ENCODE measurements around the gene CRYBB1. TPM values are rescaled to one million over a fixed set of nuclear protein-coding genes. Genes with fewer than 3 reads are reported as not detected.

Gene CRYBB1
- total RNA-seq, 4 donors from 2014 or later, result not detected

DNA sequence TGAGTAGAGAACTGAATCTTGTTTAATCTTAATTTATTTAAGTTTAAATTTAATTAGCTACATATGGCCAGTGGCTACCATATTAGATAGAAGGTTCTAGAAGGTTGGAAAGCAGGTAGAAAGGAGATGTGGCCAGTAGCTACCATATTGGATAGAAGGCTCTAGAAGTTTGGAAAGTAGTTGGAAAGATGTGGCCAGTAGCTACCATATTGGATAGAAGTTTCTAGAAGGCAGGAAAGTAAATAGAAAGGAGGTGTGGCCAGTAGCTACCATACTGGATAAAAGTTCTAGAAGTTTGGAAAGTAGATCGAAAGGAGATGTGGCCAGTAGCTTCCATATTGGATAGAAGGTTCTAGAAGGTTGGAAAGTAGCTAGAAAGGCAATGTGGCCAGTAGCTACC lies 6.2 kb upstream of the CRYBB1 start:
- DNase-seq (ENCODE audit: low spot score in 2 of 2), result no peak
- H3K27ac ChIP-seq, result no peak overlapping the region
- H3K27me3 ChIP-seq, result no peaks in the 10 kb centered on the region
- no peaks in the 10 kb centered on the region for H3K36me3 ChIP-seq
- no peak for TF ChIP-seq EP300 (IDR thresholded peaks at IDR 0.05)
- no peak for TF ChIP-seq POLR2AphosphoS5 (IDR thresholded peaks at IDR 0.05)
- H3K9me3 ChIP-seq, result no peaks in the 10 kb centered on the region
- 97% methylated on average over 1 of the region's 1 CpG for WGBS
- H3K4me3 ChIP-seq, result no peak overlapping the region
- peaks cover 4% of the 10 kb centered on the region for H3K4me1 ChIP-seq

DNA sequence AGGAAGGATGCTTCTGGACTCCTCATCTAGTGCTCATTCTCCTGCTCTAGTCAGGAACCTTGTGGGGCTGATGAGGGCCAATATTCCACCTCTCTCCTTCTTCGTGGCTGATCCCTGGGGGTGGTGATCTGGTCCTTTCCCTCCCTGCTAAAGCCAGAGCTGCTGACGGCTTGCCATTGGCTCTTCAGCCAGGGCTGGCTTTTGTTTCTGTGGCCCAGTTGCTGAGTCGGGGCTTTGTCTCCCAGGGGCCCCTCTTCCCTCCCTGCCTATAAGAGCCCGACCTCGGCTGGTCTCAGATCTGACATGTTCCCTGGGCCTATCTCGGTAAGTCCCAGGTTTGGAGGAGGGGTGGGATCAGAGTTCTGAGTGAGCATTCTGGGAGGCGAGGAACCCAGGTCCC lies 3.8 kb upstream of the CRYBB1 start, which contains the start of gene CRYBA4:
Gene CRYBA4, plus strand, starts transcription at position 301 of the 400 bp plus-strand sequence. CDS start 634 bp downstream, outside the sequence.
- 68% methylated on average over 7 of the region's 7 CpGs for WGBS
- H3K27me3 ChIP-seq, result no peaks in the 10 kb centered on the region
- no peak within 1 kb of the TSS for H3K27ac ChIP-seq
- no peak within 1 kb of the TSS for H3K4me3 ChIP-seq
- no peaks in the 10 kb centered on the region for H3K9me3 ChIP-seq
- peaks cover 6% of the 10 kb centered on the region for H3K4me1 ChIP-seq
- TF ChIP-seq POLR2AphosphoS5 (IDR thresholded peaks at IDR 0.05), result no peak
- no peak for TF ChIP-seq POLR2A (IDR thresholded peaks at IDR 0.05)
- TF ChIP-seq, protein P1, sequence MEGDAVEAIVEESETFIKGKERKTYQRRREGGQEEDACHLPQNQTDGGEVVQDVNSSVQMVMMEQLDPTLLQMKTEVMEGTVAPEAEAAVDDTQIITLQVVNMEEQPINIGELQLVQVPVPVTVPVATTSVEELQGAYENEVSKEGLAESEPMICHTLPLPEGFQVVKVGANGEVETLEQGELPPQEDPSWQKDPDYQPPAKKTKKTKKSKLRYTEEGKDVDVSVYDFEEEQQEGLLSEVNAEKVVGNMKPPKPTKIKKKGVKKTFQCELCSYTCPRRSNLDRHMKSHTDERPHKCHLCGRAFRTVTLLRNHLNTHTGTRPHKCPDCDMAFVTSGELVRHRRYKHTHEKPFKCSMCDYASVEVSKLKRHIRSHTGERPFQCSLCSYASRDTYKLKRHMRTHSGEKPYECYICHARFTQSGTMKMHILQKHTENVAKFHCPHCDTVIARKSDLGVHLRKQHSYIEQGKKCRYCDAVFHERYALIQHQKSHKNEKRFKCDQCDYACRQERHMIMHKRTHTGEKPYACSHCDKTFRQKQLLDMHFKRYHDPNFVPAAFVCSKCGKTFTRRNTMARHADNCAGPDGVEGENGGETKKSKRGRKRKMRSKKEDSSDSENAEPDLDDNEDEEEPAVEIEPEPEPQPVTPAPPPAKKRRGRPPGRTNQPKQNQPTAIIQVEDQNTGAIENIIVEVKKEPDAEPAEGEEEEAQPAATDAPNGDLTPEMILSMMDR (IDR thresholded peaks at IDR 0.05), result no peak
- TF ChIP-seq EP300 (IDR thresholded peaks at IDR 0.05), result no peak
- no peaks in the 10 kb centered on the region for H3K36me3 ChIP-seq
- DNase-seq (ENCODE audit: low spot score in 2 of 2), result no peak

DNA sequence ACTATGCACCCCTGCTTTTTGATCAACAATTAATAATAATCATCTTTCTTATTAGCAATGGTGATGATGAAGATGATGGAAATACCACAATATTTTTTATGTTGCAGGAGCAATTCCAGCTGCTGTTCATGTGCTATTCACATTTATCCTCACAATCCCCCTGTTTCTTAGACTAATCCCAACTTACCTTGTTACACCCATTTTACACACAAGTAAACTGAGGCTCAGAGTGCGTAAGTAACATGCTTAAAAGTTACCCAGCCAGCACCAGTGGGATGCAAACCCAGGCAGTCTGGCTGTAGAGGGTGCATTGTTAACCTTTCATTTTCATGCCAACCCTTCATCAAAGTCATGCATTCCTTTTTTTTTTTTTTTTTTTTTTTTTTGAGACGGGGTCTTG lies 2.4 kb upstream of the CRYBB1 start:
- H3K36me3 ChIP-seq, result no peaks in the 10 kb centered on the region
- H3K4me3 ChIP-seq, result no peak overlapping the region
- no peak overlapping the region for H3K27ac ChIP-seq
- no peak for TF ChIP-seq POLR2A (IDR thresholded peaks at IDR 0.05)
- H3K27me3 ChIP-seq, result no peaks in the 10 kb centered on the region
- H3K4me1 ChIP-seq, result peaks cover 6% of the 10 kb centered on the region
- WGBS, result 66% methylated on average over 2 of the region's 2 CpGs
- H3K9me3 ChIP-seq, result no peaks in the 10 kb centered on the region
- DNase-seq (ENCODE audit: low spot score in 2 of 2), result no peak

DNA sequence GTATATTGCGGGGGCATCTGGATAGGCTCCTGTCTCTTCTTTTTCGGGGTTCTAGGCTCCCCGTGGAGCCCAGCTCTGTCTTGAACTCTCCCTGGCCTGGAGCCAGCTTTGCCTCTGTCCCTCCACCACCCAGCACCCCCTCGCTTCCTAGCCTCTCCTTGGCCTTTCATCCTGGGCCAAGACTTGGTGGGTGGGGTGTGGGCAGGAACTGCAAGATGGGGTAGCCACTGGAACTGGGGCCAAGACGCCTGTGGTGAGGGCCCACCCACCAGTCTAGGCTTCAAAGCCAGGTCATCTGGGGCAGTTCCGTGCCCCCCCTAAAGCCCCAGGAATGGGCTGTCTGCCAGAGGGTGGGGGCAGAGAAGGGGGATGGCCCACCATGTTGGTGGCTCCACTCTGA lies 1.7 kb upstream of the CRYBB1 start:
- Histone ChIP-seq H3K4me3 (no peak overlapping the region), H3K4me1 (peaks cover 6% of the 10 kb centered on the region), H3K27ac (no peak overlapping the region), H3K27me3 (peaks cover under 1% of the 10 kb centered on the region), H3K36me3 (no peaks in the 10 kb centered on the region), H3K9me3 (no peaks in the 10 kb centered on the region)
- WGBS, result 25% methylated on average over 3 of the region's 6 CpGs
- no peak for DNase-seq (ENCODE audit: low spot score in 2 of 2)
- TF ChIP-seq EP300 (IDR thresholded peaks at IDR 0.05) (no peak), POLR2AphosphoS5 (IDR thresholded peaks at IDR 0.05) (no peak), POLR2A (IDR thresholded peaks at IDR 0.05) (no peak)
- TF ChIP-seq, protein P1 (IDR thresholded peaks at IDR 0.05), result no peak

DNA sequence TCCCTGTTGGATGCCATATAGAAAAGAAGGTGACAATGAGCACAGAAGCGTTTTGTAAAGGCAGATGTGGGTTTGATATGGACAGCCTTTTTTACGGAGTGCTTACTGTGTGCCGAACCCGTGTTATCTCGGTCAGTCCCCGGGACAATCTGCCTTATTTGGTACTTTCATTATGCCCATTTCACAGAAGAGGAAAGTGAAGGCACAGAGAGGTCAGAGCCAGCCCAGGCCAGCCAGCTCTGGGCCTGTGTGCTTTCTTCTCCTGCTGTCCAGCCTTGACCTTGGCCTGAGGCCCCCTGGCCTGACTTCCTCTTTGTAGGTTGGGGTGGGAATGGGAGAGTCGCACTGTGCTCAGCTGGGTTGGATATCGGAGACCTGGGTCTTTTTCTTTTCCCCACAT lies 628 bp upstream of the CRYBB1 start:
- no peak for TF ChIP-seq EP300 (IDR thresholded peaks at IDR 0.05)
- TF ChIP-seq, protein P1 (IDR thresholded peaks at IDR 0.05), result no peak
- no peak for TF ChIP-seq POLR2AphosphoS5 (IDR thresholded peaks at IDR 0.05)
- no peak for TF ChIP-seq POLR2A (IDR thresholded peaks at IDR 0.05)
- H3K9me3 ChIP-seq, result no peaks in the 10 kb centered on the region
- H3K4me1 ChIP-seq, result peaks cover 13% of the 10 kb centered on the region
- H3K4me3 ChIP-seq, result no peak overlapping the region
- H3K36me3 ChIP-seq, result no peaks in the 10 kb centered on the region
- DNase-seq (ENCODE audit: low spot score in 2 of 2), result no peak
- H3K27ac ChIP-seq, result no peak overlapping the region
- WGBS, result 89% methylated on average over 8 of the region's 8 CpGs
- peaks cover 5% of the 10 kb centered on the region for H3K27me3 ChIP-seq

DNA sequence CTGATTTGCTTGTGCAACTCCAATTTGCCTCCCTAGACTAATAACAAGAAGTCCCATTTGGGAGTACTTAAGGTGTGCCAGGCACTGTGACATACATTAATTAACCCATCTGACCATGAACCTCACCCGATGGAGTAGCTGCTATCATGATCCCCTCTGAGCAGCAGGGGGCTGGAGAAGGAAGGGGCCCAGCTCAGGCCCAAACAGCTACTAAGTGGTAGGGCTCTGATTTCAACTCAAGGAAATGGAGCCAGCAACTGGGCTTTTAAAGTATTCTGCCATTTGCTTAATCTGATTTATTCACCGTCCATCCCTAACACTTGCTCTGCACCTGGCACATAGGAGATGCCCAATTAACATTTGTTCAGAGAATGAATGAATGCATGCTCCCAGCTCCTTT lies 1.2 kb downstream of the CRYBB1 start:
- H3K9me3 ChIP-seq, result no peaks in the 10 kb centered on the region
- TF ChIP-seq POLR2A (IDR thresholded peaks at IDR 0.05) (no peak), POLR2AphosphoS5 (IDR thresholded peaks at IDR 0.05) (no peak), EP300 (IDR thresholded peaks at IDR 0.05) (no peak)
- TF ChIP-seq, protein P1 (IDR thresholded peaks at IDR 0.05), result no peak
- no peak overlapping the region for H3K27ac ChIP-seq
- DNase-seq (ENCODE audit: low spot score in 2 of 2), result no peak
- H3K36me3 ChIP-seq, result no peaks in the 10 kb centered on the region
- 81% methylated on average over 2 of the region's 2 CpGs for whole genome bisulfite sequencing
- H3K27me3 ChIP-seq, result peaks cover 5% of the 10 kb centered on the region
- no peak overlapping the region for H3K4me3 ChIP-seq
- H3K4me1 ChIP-seq, result peaks cover 13% of the 10 kb centered on the region
